ENCODE data around the gene POLR3B. TPM values are rescaled to one million over a fixed set of nuclear protein-coding genes. Genes with fewer than 3 reads are reported as not detected.

Gene POLR3B
- total and polyA plus RNA-seq, 9 of the 15 experiments (the other 6 are each of a cell fraction or from before 2014, with no cell fraction given) = 7.6 to 17.9 (median 14.4) TPM

- no peak for TF ChIP-seq ZNF445 (CRISPR knock-in tag; IDR thresholded peaks at IDR 0.05; ENCODE audit: low read depth)
- no peak for TF ChIP-seq MITF (IDR thresholded peaks at IDR 0.05)
- TF ChIP-seq MYNN (IDR thresholded peaks at IDR 0.05) = 0 out of 2 replicates have a peak, but pooled peaks have one; percentile 34
- no peak for TF ChIP-seq MYNN (CRISPR knock-in tag; IDR thresholded peaks at IDR 0.05)
- TF ChIP-seq PTBP1 (IDR thresholded peaks at IDR 0.05; ENCODE audit: low read depth, low read length) = no peak
- TF ChIP-seq HCFC1 (IDR thresholded peaks at IDR 0.05; ENCODE audit: low read depth, low read length) = no peak
- no peak for TF ChIP-seq ZNF561 (CRISPR knock-in tag; conservative IDR thresholded peaks at IDR 0.05)
- peak; percentile 46; the same call in 1 of the 2 replicates for TF ChIP-seq TAF7 (tag; IDR thresholded peaks at IDR 0.05)
- no peak for TF ChIP-seq CHD4 (IDR thresholded peaks at IDR 0.05; ENCODE audit: insufficient read depth, insufficient replicate concordance, low read depth, low read length, poor library complexity, severe bottlenecking)
- no peak for TF ChIP-seq HLTF (IDR thresholded peaks at IDR 0.05)
- no peak; the same call in 1 of the 2 replicates for TF ChIP-seq KLF6 (CRISPR knock-in tag; IDR thresholded peaks at IDR 0.05; ENCODE audit: borderline replicate concordance)
- TF ChIP-seq STAT5B (CRISPR knock-in tag; IDR thresholded peaks at IDR 0.05) = no peak
- TF ChIP-seq CBX8 (IDR thresholded peaks at IDR 0.05; ENCODE audit: borderline replicate concordance, extremely low read depth, low read depth, low read length, poor library complexity, severe bottlenecking) = no peak
- no peak for TF ChIP-seq THAP7 (CRISPR knock-in tag; IDR thresholded peaks at IDR 0.05)
- TF ChIP-seq RBM39 (optimal IDR thresholded peaks at IDR 0.05; ENCODE audit: low read depth, low read length) = peak; percentile 57
- TF ChIP-seq RFX7 (CRISPR knock-in tag; IDR thresholded peaks at IDR 0.05) = no peak
- TF ChIP-seq NONO (IDR thresholded peaks at IDR 0.05; ENCODE audit: low read depth in 2 of 2, low read length in 1 of 2) = no peak
- no peak for TF ChIP-seq COPS2 (conservative IDR thresholded peaks at IDR 0.05)
- TF ChIP-seq PTRF (tag; IDR thresholded peaks at IDR 0.05) = no peak
- no peak for TF ChIP-seq ZKSCAN1 (IDR thresholded peaks at IDR 0.05; ENCODE audit: low read depth, low read length)
- no peak for TF ChIP-seq CHD1 (IDR thresholded peaks at IDR 0.05; ENCODE audit: low read length)
- no peak for TF ChIP-seq ZBTB26 (CRISPR knock-in tag; IDR thresholded peaks at IDR 0.05)
- peak; percentile 55; the same call in 1 of the 2 replicates for TF ChIP-seq MTA1 (IDR thresholded peaks at IDR 0.05; ENCODE audit: borderline replicate concordance)
- no peak for TF ChIP-seq RUNX1 (IDR thresholded peaks at IDR 0.05; ENCODE audit: low read depth)
- no peak for TF ChIP-seq TCF7L2 (IDR thresholded peaks at IDR 0.05; ENCODE audit: low read depth, low read length)
- TF ChIP-seq SP2 (IDR thresholded peaks at IDR 0.05; ENCODE audit: extremely low read depth, low read depth, low read length, poor library complexity, severe bottlenecking) = no peak
- TF ChIP-seq RBM17 (IDR thresholded peaks at IDR 0.05; ENCODE audit: borderline replicate concordance, low read depth, low read length) = no peak
Observed at GRCh38 chr12:106358396-106359241, 1.1 kb downstream of the POLR3B start (continued).

Measured in K562 (cell line).